Kidney capillary endothelial cell (primary cell): ENCODE results near the gene LPIN1.
"Not testable (repeated sequence)": the region's sequence is repeated elsewhere in the genome, so short reads cannot be mapped to it uniquely, and the experiment has no call there.

ENCODE experiments used
- DNase-seq: peaks from one replicate; pipeline ENCODE4 v3.0.0-alpha.2; 2018; ENCODE audit warnings: low spot score

The LPIN1 gene

DNA sequence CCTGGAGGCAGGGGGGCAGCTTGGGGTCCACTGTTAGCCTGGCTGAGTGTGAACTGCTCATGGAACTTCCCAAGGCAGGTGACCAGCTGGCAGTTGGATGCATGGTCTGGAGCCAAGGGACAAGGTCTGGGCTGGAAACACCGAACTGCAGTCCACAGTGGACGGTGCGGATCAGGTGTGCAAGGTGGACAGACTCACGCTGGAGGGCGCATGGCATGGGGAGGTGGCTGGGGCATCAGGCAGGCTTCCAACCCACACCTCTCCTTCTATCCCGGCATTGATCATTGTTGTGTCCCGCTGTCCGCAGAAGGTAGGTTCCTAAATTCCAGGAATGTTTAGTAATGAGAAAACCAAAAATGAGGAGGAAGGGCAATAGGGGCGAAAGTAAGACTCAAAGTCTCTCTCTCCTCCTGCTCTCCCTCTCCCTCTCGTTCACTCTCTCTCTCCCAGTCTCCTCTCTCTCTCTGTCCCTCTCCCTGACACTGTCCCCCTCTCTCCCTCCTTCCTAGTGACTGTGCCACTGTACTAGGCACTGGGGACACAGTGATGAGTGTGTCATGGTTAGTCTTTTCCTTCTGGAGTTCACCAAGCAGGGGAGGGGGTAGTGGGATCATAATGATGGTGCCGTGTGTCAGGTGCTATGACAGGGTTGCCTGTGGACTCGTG is 30.3 kb upstream of the LPIN1 start:
- DNase-seq, result no peak

DNA sequence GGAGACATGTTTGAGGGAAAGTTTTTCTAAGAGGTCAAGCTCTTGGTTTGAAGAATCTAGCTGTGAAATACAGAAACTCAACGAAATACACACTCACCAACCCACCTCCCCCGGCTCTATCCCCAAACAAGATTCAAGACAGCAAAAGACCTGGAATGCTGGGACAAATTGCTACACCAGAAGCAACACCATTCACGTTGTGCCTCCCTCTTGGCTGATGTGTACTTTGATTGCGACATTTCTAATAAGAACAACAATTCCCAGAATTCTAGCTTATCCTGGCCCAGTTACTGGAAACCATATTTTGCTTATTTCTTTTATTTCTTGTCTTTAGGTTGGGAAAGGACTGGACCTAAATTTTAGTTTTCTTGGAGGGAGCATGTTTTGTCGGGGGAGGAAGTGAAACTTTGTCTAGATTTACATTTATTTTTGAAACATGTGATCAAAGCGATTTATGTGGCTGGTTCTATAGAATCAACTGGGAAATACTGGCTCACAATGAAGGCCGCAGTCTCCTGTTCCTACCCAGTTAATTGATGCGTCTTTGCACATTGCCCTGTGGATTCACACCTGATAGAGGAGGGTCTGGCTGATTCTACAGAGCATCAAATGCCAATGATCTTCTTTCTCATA is 29.6 kb upstream of the LPIN1 start:
- DNase-seq, result no peak

DNA sequence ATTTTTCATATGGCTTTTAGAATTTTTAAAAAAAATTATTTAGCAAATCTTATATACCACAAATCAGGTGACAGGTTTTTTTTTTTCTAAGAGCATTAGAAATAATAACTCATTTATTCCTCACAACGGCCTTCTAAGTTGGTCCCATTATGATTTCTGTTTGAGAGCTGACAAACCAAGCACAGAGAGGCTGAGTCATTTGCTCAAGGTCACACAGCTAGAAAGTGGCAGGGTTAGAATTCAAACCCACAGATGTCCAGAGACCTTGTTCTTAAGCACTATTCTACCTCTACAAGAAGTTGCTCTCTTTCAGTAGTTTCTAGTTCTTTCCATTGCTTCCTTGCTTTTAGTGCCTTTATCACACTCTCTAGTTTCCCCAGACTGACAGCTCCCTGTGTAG is 28.8 kb upstream of the LPIN1 start:
- no peak for DNase-seq

GRCh38 chr2:11718606-11719005 is 27.8 kb upstream of the LPIN1 start:
- DNase-seq, result no peak

DNA sequence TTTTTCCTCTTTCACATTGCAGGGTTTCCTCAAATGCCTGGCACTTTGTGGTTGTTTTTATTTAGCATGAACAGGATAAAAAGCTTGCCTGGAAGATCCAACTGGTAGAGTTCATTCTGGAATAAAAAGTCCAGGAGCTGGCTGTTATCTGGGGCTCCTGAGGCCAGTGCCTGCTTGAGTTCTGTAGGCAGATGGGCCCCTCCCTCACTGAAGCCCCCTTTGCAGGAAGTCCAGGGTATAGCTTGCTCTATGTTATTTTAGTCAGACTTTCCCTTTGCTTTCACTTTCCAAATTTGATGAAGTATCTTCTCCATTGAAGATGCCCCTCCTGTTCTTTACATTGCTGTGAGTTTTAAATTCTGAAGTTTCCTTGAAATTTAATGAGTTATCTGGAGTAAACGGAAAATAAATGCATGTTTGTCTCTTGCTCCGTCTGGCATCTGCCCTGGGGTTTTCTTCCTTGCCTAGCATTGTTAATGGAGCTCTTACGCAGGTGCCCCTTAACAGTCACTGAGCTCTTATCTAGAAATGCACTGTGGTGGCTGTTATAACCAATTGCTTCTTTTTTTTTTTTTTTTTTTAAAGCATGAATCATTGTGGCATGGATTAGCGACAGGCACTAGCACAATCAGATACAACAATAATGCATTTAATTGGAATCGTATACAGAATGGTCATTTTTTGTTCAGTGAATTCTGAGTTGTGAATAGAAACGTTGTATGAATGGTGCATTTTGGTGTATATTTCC is 27.0 kb upstream of the LPIN1 start:
- no peak for DNase-seq

DNA sequence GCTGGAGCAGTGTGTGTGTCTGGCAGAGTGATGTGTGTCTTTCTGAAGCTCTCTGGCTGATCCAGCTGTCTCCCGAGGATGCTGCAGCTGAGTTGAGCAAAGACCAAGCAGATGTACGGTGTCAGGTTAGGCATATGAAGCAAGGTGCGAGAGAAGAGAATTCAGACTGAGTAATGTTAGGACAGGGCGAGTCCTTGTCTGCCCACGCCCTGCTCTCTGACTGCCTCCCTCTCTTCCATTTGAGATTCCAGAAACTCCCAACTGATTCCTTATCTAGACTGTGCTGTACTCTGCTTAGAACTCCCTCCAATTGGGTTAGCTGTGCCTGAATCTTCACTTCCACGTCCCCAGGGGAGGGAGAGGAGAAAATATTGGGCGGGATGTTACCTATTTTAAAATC is 25.7 kb upstream of the LPIN1 start:
- no peak for DNase-seq

DNA sequence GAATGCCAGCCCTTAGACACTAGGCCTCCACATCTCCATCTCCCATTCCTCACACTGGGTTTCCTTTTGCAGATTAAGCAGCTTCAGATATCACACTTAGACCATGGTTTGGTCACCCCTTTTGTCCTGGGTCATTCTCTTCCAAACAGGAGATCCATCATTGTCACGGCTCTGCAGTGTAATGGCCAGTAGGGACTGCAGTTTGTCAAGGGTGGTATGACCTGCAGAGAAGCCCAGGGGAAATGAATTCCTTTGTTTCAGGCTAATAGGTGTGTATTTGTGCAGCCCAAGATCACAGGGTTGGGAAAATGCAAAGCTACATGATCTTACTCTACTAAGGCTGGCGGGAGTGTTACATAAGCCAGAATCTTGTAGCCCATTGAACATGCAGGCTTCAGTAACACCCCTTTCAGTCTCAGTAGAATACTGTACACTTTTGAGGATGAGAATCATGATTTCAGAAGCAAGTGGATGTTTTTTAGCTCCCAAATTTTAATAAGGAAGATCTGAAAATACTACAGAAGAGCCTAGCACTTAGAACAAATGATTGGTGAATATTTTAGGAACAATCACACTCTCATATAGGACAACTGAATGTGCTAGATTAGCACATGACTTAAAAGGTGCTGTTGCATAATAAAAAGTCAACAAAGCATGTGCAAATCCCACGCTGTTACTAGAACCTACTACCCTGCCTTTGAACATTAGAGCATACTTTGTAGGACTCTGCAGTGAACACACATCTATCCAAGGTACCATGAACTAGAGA is 24.0 kb upstream of the LPIN1 start:
- no peak for DNase-seq

GRCh38 chr2:11723061-11723371 is 23.4 kb upstream of the LPIN1 start:
- no peak for DNase-seq

DNA sequence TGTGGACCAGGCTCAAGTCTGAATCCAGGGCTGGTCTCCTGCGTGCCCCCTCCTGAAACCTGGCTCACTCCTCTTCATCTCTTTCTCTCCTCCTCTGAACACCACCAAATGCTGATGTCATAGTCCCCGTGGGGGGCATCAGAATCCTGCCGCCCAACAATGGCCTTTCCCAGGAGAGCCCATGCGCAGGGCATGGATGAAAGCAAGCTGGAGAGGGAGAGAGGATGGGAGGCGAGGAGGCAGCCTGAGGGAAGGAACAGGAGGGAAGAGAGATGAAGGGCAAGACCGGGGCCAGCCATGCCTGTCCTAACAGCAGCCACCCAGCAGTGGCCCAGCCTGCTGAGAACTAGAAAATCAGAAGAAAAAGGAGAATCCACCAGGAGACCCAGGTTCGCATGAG is 22.3 kb upstream of the LPIN1 start:
- no peak for DNase-seq

- DNase-seq, result no peak
Observed at GRCh38 chr2:11726384-11726783, 20.0 kb upstream of the LPIN1 start.

GRCh38 chr2:11729362-11730212 is 16.8 kb upstream of the LPIN1 start:
- no peak for DNase-seq

DNA sequence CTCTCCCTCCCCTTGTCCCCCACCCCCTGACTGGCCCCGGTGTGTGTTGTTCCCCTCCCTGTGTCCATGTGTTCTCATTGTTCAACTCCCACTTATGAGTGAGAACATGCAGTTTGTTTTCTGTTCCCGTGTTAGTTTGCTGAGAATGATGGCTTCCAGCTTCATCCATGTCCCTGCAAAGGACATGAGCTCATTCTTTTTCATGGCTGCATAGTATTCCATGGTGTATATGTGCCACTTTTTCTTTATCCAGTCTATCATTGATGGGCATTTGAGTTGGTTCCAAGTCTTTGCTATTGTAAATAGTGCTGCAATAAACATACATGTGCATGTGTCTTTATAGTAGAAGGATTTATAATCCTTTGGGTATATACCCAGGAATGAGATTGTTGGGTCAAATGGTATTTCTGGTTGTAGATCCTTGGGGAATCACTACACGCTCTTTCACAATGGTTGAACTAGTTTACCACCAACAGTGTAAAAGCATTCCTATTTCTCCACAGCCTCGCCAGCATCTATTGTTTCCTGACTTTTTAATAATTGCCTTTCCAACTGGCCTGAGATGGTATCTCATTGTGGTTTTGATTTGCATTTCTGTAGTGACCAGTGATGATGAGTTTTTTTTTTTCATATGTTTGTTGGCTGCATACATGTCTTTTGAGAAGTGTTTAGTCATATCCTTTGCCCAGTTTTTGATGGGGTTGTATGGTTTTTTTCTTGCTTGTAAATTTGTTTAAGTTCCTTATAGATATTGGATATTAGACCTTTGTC is 15.0 kb upstream of the LPIN1 start:
- DNase-seq, result not testable (repeated sequence)

GRCh38 chr2:11732587-11732986 is 13.8 kb upstream of the LPIN1 start:
- DNase-seq, result no peak

DNA sequence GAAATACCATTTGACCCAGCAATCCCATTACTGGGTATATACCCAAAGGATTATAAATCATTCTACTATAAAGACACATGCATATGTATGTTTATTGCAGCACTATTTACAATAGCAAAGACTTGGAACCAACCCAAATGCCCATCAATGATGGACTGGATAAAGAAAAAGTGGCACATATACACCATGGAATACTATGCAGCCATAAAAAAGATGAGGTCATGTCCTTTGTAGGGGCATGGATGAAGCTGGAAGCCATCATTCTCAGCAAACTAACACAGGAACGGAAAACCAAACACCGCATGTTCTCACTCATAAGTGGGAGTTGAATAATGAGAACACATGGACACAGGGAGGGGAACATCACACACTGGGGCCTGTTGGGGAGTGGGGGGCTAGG is 8.6 kb upstream of the LPIN1 start:
- not testable (repeated sequence) for DNase-seq

DNA sequence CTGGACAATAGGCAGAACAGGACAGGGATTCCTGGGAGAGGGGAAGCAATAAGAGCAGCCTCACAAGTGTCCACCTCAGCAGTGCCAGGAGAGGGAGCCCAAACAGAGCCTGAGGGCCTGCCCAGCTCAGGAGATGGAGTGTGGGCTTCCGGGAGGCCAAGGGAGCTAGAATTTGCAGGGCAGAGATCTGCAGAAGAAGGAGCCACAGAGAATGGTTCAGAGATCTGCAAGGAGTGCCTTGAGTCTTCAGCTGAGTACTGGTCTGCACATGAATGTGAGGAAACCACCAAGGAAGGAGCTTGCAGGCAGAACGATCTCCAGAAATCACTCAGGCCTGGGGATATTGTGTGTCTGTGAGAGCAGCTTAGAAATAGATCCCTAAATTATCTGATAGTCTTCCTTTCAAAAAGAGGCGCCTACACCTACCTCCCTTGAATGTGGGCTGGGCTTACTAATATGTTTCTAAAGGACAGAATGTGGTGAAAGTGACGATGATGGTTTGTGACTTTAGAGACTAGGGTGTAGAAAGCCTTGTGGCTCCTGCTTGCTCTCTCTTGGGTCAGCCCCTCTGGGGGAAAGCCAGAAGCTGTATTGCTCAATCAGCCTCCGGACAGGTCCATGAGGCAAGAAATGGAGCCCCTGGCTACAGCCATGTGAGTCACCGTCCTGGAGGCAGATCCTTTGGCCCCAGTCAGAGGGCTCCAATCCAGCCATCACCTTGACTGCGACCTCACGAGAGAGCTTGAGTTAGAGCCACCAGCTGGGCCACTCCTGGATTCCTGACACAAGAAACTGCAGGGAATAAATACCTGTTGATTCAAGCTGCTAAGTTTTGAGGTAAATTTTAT is 7.6 kb upstream of the LPIN1 start:
- DNase-seq, result no peak

GRCh38 chr2:11740723-11741122 is 5.7 kb upstream of the LPIN1 start:
- no peak for DNase-seq

- no peak for DNase-seq
Observed at GRCh38 chr2:11742317-11742701, 4.1 kb upstream of the LPIN1 start.

GRCh38 chr2:11742702-11743357 is 3.6 kb upstream of the LPIN1 start:
- no peak for DNase-seq

- DNase-seq, result no peak
Observed at GRCh38 chr2:11743366-11743765, 3.1 kb upstream of the LPIN1 start.
